CD4-positive, alpha-beta T cell treated with Interleukin-15 for 4 hours (primary cell): ENCODE measurements around the gene TAAR2.
"Not testable (repeated sequence)": the region's sequence is repeated elsewhere in the genome, so short reads cannot be mapped to it uniquely, and the experiment has no call there.

Source experiments
- DNase-seq: peaks from one replicate; pipeline ENCODE4 v3.0.0-alpha.2; 2020; ENCODE audit warnings: low spot score

Gene TAAR2, protein sequence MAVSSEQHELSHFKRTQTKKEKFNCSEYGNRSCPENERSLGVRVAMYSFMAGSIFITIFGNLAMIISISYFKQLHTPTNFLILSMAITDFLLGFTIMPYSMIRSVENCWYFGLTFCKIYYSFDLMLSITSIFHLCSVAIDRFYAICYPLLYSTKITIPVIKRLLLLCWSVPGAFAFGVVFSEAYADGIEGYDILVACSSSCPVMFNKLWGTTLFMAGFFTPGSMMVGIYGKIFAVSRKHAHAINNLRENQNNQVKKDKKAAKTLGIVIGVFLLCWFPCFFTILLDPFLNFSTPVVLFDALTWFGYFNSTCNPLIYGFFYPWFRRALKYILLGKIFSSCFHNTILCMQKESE

DNA sequence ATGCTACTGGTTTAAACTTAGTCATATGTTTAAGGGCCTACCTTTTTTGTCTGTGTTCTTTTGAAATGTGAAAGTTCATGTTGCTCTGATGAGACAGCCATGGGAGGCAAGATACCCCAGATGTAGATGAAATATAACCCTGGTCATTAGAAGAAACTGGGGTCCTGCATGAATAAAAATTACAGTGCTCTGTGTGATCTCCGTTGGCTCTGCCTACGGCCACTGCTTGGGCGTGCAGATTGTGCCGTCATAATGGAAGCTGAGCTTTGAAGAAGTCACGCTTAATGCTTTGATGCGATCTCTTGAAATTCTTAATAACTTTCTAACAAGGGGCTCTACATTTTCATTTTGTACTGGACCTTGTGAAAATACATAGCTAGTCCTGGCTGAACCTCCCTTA lies at the start of gene TAAR2:
Gene TAAR2, minus strand, starts transcription at position 101 of the 400 bp plus-strand sequence. Its CDS starts 0 bp downstream, at position 101.
- no peak for DNase-seq

DNA sequence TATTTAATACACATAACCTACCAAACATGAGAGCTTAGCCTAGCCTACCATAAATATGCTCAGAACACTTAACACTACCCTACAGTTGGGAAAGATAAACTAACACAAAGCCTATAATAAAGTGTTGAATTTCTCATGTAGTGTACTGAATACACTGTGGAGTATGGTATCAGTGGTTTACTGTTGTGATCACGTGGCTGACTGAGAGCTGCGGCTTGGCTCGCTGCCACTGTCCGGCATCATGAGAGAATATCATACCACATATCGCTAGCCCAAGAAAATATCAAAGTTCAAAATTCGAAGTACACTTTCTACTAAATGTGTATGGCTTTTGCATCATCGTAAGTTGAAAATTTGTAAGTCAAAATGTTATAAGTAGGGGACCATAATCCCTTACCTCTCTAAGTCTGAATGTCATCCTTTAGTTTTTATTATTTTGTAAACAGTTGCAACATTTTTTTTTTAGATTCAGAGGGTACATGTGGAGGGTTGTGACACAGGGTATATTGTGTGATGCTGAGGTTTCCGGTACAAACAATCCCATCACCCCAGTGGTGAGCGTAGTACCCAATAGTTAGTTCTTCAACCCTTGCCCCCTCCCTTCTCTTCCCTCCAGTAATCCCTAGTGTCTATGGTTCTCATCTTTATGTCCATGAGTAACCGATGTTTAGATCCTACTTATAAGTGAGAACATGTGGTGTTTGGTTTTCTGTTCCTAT lies 49.5 kb upstream of the TAAR2 start:
- no peak for DNase-seq

DNA sequence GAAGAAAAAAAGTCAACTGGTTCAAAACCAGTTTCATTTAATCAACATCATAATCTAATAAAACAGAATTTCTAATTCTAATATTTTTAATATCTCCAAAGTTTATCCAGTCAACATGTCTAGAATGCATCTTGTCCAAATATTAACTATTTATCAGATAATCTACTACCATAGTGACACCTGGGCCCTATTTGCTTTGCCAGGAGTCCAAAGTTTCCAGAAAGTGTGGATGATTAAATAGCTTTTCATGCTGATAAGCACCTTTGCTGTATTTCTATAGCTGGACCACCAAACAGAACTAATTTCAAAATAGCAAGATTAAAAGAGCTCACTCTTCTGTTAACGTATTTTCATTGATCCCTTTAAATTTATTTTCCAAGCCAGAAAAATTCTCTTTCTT lies 47.2 kb upstream of the TAAR2 start:
- DNase-seq = no peak

DNA sequence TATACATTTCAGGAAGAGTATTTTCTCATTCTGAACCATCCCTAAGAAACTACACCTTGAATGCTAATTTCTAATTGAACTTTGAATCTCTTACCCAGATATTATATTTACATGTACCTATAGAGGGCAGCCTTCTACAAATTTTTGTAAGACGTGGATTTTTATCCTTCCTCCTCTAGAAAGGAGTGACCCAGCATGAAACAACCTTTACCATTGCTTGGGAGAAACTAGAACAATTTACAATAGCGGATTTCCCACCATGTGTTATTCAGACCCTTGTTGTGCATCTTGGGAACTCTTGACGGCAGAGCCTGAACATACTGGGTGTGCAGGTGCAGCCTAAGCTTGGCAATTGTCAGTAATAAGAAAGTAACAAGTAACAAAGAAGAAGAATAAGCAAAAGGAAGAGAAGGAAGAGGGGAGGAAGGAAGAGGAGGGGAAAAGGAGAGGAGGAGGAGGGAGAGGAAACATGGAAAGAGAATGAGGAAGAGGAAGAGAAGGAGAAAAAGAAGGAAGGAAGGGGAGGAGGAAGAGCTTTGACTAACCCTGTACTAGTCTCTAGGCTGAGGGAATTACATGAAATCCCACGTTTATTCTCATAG lies 45.7 kb upstream of the TAAR2 start:
- DNase-seq = peak; percentile 28

DNA sequence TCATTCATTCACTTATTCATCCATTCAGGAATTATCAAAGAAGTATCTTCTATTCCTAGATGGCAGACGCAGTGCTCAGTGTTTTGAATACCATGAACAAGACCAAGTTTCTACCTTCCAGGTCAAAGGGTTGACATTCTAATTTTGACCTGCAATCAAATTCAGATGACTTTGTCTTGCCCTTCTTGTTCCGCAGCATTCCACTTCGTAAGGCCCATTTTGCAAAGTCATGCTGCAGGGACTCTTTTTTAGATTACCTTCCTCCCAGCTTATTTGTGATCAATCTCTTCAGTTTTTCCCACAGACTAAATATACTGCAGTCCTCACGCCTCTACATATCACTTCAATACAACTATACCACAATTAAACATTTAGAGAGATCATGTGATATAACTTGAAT lies 42.0 kb upstream of the TAAR2 start:
- DNase-seq = no peak

DNA sequence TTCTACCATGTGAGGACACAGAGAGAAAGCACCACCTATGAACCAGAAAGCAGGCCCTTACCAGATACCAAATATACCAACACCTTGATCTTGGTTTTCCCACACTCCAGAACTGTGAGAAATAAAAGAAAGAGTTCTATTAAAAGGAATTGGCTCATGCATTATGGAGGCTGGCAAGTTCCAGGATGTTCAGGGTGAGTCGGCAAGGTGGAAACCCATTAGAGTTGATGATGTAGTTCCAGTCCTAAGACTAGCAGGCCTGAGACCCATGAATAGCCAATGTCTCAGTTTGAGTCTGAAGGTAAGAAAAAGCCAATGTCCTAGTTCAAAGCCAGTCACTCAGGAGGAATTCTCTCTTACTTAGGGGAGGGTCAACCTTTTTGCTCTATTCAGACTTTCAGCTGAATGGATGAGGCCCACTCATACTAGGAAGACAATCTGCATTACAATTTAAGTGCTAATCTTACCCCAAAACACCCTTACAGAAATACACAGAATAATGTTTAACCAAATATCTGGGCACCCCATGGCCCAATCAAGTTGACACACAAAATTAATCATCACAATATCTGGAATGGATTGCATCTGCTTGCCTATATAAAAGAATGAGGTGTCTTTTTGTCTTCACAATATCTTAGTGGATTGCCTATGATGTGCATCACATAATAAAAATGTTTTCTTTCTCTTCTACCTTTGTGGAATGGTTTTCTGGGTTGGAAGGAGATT lies 40.4 kb upstream of the TAAR2 start:
- no peak for DNase-seq

DNA sequence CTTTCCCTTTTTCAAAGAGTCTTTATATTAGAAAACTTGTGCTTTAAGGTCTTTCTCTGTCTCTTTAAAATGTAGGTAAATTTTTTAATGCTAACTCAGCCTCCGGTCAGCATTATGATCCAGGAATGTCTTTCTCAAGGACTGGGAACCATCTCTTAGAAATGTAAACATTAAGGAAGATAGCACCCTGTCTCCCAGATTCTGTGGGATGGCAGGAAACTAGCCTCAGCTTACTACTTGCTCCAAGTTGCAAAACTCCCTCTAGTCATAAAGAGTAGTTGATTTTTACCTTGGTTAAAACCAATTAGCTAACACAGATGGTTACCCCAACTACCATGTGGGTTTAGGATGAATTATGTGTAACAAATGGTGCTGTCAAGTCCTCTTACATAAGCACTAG lies 39.6 kb upstream of the TAAR2 start:
- DNase-seq = no peak

DNA sequence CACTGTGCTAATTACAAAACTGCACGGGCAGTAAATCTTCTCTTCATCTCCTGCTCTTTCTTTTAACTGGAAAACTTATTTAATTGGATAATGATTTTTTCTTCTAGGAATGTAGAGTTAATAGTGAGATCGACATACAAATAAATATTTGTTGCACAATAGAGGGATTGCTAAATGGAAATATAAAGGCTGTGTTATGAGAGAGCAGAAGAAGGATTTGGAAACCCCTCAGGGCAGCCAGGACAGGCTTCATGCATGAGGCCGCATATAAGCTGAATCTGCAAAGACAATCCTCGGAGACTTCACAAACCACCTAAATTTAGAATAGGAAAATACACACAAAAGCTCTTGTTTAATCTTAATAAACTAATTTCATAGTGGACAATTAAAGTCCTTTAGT lies 37.8 kb upstream of the TAAR2 start:
- DNase-seq = no peak

DNA sequence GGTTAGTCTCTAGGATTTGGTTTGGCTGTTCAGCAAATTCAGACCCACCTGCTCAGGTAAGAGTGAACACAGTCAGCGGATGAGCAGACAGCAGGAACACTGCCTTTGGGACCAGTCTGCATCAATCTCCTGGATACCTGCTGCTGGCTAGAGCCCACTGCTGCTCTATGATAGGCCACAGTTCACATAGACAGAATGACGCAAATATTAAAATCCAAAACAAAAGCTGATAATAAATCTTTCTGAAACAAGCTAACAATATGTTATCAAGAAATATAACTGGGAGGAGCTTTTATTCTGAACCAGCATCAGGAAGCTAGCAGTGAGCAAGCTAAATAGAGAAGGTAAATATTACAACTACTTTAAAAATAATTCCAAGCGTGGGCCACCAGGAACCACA lies 35.0 kb upstream of the TAAR2 start, which contains the start of gene TAAR1:
Gene TAAR1, minus strand, starts transcription at position 101 of the 400 bp plus-strand sequence. CDS start 13,179 bp downstream, outside the sequence.
- no peak for DNase-seq

DNA sequence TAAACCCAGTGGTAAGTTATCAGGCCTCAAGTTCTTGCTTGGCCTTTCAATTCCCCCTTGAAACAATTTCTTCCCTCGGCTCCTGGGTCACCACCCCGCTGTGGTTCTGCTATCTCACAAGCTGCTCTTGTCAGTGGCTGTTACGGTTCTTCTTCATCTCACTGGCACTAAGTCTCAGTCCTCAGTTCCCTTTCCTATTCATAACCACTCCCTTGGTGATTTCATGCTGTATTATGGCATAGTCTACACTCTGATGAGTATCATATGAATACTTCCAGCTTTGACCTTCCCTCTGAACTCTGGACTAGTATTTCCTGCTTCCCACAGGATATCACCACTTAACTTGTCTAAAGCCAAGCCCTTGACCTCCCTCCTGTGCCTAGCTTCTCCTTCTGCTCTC lies 27.0 kb upstream of the TAAR2 start:
- no peak for DNase-seq

DNA sequence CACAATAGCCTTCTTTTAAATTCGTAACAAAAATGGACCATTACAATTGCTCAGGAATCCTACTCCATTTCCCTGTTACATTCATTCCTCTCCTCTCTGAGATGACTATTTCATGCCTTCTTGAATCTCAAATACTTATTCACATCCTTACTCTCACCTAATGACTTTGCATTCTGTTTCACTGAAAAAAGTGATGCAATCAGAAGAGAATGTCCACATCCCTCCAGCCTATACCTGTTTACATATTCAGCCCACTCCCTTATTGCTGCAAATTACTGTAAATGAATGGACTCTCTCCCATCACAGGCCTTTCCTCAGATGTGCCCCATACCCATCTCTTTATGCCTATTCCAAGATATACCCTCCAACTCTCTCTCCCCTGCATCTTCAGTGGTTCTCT lies 26.4 kb upstream of the TAAR2 start:
- DNase-seq = no peak

DNA sequence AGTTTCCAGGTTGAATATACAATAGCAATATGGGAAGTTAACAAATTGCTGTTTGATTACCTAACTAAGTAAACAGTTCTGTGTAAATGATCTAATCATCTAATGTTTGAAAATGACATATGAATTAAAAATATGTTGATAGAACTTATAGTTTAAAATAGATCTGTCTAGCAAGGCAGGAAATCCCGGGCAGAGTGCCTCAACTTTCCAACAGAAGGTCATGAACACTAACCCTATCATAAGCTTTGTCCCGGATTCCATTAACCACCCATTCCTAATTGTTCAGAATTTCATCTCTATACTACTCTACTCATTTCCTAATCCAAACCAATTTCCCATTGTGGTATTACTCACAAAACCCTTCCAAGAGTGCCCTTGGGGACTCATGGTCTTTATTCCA lies 24.8 kb upstream of the TAAR2 start:
- DNase-seq = no peak

DNA sequence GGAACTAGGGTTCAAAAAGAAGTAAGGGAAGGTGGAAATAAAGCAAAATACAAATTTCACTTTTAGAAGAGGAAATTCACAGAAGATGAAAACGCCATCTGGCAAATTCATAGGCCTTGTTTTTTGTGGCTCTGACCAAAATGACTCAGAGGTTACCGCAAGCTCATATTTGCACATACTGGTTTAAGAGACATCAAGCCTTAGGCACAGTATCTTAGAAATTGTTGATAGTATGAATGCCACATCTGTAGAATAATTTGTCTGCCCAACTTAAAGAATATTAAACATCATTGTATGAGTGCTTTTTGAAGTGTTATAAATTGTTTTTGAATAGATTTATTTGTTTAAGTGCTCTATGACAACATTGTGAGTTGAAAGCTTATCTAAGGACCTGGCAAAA lies 24.3 kb upstream of the TAAR2 start:
- peak; percentile 12 for DNase-seq

DNA sequence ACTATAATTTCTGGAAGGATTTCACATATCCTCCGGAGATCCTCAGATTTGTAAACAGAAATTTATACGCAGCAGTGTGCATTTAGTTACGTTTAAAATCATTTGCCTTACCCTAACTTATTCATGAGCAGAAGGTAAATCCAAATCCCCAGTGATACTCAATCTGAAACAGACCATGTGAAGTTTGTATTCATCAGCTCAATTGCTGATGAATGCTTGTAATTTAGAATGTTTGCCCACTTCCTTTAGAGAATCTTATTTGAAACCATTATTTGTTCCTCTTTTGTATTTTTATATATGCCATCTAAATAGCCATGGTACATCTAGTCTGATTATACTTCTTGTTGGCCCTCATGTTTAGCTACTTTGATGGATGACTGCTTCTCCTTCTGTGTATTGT lies 19.5 kb upstream of the TAAR2 start:
- no peak for DNase-seq

DNA sequence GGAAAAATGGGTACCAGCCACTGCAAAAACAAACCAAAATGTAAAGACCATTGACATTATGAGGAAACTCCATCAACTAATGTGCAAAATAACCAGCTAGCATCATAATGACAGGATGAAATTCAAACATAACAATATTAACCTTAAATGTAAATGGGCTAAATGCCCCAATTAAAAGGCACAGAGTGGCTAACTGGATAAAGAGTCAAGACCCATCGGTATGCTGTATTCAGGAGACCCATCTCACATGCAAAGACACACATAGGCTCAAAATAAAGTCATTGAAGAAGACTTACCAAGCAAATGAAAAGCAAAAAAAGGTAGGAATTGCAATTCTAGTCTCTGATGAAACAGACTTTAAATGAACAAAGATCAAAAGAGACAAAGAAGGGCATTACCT lies 13.1 kb upstream of the TAAR2 start:
- DNase-seq = not testable (repeated sequence)

DNA sequence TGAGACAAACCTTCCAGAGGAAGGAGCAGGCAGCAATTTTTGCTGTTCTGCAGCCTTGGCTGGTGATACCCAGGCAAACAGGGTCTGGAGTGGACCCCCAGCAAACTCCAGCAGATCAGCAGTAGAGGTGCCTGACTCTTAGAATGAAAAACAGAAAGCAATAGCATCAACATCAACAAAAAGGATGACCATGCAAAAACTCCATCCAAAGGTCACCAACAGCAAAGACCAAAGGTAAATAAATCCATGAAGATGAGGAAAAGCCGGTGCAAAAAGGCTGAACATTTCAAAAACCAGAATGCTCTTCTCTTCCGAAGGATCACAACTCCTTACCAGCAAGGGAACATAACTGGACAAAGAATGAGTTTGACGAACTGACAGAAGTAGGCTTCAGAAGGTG lies 11.8 kb upstream of the TAAR2 start:
- DNase-seq = not testable (repeated sequence)

DNA sequence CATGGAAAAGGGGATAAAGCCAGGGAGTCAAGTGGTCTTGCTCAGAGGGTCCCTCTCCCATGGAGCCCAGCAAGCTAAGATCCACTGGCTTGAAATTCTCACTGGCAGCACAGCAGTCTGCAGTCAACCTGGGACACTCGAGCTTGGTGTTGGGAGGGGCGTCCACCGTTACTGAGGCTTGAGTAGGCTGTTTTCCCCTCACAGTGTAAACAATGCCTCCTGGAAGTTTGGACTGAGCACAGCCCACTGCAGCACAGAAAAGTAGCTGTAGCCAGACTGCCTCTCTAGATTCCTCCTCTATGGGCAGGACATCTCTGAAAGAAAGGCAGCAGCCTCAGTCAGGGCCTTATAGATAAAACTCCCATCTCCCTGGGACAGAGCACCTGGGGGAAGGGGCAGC lies 11.2 kb upstream of the TAAR2 start:
- not testable (repeated sequence) for DNase-seq

DNA sequence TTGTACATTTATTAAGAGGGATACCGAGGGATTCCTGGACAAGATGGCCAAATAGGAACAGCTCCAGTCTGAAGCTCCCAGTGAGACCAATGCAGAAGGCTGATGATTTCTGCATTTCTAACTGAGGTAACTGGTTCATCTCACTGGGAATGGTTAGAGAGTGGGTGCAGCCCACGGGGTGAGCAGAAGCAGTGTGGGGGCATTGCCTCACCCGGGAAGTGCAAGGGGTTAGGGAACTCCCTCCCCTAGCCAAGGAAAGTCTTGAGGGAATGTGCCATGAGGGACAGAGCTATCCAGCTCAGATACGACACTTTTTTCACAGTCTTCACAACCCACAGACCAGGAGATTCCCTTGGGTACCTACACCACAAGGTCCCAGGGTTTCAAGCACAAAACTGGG lies 10.7 kb upstream of the TAAR2 start:
- DNase-seq = no peak

DNA sequence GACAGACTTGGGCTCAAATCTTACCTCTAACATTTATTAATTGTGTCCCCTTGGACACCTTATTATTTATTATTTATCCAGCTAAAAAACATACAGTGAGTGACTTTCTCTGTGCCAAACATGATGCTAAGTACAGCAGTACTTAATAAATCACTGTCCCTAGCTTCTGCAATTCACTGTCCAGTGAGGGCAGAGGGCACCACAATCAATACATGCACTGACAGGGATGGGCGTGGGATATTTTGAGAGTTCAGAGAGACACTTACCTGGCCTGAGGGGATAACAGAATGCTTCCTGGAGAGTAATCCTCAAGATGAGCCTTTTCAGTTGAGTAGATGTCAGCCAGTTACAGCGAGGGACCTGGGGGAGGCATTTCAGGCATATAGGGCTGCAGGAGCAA lies 9.3 kb upstream of the TAAR2 start:
- DNase-seq = no peak

DNA sequence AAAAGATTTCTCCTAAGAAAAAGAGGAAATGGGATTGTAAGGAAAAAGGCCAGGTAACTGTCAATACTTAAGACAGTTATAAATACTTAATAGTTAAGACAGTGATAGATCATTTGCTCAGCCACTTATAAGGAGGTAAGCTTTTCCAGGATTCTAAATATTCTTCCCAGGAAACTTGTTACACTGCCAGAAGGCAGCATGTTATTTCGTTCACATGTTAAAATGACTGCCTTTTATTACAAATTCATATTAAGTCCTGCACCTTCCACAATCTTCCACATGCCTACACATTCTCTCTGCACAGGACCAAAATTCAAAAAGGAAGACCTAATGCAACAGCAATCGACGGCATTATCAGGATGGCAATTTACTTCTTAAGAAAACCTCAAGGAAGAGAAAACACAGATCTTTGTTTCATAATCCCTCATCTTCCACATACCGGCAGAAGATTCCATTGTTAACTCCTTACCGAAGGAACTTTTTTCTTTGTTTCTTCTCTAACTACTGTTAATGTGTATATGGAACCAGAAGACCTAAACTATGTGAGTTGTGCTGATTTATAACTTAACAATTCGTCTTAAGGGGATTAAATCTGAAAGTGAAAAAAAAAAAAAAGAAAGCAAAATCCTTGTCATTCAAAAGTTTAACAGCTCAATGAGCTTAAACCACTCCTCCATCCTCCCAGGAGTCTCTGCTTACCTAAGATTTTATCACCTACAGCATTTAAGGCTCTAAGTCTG lies 799 bp downstream of the TAAR2 start:
- DNase-seq = no peak

DNA sequence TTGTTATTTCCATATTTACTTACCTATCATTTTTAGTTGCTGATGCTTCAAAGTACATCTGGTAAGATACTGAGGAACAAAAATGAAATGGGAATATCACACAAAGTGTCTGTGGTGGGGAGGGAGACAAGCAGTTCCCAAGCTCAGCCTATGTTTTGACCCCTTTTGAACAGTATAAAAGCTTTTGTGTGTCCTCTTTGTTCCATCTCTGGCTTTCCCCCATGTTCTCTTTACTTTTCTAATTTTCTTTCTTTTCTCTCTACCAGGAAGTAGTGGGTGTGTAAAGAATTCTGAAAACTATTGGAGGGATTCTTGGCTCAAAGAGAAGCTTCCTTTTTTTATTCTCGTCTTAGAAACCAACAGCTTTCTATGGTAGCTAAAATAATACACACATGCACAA lies 7.4 kb downstream of the TAAR2 start:
- no peak for DNase-seq

DNA sequence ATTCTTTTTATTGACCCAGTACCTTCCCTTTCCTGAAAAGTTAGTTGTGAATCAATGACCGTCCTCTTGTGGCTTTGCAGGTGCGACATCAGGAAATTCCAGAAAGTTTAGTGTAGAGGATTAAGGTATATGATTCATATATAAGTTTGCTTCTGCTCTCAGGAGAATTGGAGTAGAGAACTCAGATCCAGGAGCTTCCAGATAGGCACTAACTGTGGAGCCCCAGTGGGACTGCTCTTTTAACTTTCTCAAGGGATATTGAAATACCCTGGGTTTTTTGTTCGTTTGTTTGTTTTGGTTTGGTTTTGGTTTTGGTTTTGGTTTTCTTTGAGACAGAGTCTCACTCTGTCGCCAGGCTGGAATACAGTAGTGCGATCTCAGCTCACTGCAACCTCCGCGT lies 9.5 kb downstream of the TAAR2 start:
- no peak for DNase-seq
